Measurements from ENCODE around the gene POLR2E.
"Not testable (repeated sequence)": the region's sequence is repeated elsewhere in the genome, so short reads cannot be mapped to it uniquely, and the experiment has no call there.

Gene POLR2E

DNA sequence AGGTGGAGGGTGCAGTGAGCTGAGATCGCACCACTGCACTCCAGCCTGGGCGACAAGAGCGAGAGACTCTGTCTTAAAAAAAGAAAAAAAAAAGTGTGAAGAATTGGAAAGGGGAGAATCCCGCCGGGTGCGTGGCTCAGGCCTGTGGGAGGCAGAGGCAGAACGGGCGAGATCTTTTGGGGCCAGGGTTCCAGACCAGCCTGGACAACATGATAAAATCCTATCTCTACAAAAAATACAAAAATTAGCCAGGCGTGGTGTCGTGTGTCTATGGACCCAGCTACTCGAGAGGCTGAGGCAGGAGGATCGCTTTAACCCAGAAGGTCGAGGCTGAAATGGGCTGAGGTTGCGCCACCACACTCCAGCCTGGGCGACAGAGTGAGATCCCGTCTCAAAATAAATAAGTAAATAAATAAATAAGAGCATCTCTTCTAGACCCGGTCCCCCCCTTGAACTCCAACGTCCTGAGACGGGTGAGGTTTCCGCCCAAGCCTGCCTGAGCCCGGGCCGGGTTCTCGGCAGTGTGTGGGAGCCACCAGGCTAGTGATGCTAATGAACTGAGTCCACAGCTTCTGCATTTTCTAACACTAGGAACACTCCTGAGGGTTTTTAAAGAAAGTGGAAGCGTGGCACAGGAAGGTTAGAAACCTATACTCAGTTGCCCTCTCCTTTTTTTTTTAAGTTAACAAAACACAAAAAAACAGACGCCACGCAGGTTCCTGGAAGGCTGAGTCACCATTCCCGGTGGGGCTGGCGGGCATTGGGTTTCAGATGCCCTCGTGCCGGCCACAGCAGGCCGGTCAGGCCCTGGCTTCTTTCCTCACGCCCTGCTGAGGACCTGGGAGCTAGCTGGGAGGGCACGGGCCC, 30.7 kb upstream of the POLR2E start:
- DNase-seq: no peak

DNA sequence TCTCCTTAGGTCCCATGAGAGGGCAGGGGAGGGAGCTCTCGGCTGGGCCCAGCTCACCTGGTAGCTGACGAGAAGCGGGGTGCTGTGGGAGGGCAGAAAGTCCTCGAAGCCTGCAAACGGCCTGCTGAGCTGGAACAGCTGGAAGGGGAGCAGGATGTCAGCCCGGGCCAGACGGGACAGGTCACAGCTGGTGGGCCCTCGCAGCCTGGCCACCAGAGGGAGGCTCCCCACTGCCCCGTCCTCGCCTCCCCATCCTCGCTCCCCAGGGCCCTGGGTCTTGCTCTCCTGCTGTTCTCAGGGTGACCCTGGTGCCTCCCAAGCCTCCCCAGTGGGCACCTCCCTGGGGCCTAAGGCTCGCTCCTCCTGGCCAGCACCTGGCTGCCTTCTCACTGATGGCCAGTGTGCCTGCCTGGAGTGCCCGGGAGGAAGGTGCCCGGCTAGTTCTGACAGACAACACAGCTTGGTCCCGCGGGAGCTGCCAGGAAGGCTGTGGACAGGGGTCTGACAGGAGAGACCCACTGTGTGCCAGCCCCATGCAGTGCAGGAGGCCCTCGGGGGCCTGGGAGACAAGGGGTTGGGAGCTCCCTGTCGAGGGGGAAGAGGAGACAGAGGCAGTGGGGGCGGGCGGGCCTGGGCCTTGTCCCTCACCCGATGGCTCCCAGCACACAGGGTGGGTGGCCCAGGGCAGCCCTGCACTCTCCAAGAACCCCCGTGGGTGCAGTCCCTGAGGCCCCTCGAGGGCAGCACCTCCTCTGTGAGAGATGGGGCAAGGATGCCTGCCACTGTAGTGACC, 28.9 kb upstream of the POLR2E start:
- no peak for DNase-seq

- no peak for DNase-seq
Measured at GRCh38 chr19:1123381-1123780, 28.2 kb upstream of the POLR2E start.

- no peak for DNase-seq
Measured at GRCh38 chr19:1122972-1123363, 27.8 kb upstream of the POLR2E start.

DNA sequence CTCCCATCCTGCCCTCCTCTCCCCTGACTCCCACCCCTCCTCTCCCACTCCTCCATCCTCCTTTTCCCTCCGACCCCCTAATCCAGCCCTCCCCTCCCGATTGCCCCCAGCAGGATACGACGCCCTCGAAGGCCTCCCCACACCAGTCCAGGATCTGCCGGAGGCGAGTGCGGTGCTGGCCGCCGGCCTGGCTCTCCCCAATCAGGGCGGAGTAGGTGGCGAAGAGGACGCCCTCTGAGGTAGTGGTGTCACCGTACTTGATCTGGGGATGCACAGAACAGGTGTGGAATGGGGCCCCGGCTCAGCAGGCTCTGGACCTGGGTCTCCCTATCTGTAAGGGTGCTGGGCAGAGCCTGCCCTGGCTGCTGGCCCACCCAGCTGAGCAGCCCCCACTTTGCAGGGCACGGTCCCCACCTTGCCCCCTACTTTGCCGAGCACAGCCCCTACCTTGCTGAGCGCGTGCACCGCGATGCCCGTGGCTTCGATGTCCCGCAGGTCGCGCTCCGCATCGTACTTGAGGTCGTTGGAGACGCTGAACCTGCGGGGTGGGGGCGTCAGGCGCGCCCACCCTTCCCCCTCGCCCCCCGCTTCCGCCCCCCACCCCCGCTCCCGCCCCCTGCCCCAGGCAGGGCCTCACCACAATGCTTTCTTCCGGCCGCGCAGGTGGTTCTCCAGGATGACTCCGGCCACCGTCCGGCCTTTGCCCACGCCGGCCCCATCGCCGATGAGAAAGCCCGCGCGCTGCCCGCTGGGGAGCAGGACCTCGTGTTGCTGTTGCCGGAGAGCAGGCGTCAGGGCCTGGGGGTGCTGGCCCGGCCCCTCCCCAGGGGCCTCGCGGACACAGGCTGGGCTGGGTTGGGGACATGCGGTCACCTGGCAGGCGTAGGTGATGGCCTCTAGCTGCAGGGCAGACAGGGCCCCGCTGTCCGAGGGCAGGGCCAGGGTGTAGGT, 27.1 kb upstream of the POLR2E start:
- no peak for DNase-seq

DNA sequence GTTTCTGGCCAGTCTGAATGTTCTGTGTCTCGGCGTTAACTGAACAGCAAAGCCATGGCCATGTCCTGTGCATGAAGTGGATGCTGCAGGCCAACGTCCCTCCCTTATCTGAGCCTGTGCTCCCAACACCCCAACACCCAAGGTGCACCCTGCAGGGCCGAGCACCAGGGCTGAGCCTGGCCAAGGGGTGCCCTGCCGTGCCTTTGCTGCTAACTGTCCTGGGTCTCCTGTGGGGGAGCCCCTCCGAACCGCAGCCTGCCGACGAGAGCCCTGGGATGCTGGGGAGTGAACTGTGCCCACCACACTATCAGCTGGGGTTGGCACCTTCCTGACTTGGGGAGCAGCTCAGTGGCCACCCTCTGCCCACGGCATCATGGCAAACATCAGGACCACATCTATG, 26.2 kb upstream of the POLR2E start:
- DNase-seq: no peak

DNA sequence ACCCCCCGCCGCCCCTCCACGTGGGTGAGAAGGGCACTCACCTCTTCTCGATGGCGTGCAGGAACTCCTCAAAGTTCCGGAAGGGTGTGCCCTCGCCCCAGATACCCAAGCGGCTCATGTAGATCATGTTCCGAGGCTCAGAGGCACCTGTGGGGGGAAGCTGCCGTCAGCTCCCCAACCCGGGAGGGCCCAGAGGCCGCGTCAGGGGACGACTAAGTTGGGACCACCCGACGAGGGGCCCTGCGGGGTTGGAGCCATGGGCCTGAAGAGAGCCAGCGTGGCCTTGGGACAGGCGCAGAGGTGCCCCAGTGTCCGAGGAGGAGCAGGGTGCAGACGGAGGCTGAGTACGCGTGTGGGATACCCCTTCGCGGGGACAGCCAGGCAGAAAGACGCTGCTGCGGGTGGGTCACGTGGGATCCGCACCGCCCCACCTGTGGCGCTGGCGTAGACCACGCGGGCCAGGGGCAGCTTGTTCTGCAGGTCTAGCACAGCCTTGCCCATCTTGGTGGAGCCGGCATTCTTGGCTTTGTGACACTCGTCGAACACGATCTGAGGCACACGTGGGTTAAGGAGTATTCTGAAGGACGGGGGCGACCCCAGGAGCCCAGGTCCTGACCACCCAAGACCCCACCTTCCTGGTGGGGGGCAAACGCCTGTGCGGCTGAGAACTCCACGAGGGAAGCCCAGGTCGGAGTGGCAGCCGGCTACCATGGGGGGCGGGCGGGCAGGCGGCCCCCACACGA, 24.5 kb upstream of the POLR2E start:
- DNase-seq: no peak

- no peak for DNase-seq
Measured at GRCh38 chr19:1118999-1119398, 23.8 kb upstream of the POLR2E start.

- DNase-seq: no peak
Measured at GRCh38 chr19:1117654-1118053, 22.5 kb upstream of the POLR2E start.

GRCh38 chr19:1116726-1117581, 21.8 kb upstream of the POLR2E start:
- DNase-seq: no peak

DNA sequence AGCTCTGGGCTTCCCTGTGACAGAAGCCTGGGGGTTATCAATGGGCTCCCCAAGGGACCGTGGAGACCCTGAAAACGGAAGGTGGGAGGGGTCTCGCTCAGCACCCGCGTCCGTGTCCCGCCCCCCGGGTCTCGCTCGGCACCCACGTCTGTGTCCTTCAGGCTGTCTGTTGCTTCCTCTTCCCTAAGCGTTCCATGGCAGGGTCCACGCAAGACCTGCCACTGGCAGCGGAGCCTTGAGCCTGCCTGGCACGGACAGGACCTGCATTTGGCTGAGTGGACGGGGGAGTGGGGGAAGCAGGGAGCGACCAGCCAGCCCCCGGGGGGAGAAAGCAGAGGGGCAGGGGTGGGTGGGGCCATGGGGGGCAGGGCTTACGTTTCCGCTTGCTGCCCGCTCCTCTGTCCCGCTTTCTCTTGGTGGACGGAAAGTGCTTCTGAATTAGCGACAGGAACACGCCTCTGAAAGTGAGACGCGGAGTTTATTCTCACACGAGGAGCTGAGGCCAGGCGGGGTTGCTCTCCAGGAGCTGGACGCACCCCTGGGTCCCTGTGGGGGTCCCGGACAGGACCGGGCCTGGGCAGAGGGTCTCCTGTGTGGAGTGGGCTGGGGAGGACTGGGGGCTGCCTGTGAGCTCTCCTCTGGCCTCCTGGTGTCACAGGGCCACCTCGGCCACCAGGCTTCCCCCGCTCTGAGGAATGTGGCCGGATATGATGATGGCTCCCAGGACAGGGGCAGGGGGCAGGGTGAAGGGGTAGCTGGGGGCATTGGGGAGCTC, 20.7 kb upstream of the POLR2E start:
- no peak for DNase-seq

DNA sequence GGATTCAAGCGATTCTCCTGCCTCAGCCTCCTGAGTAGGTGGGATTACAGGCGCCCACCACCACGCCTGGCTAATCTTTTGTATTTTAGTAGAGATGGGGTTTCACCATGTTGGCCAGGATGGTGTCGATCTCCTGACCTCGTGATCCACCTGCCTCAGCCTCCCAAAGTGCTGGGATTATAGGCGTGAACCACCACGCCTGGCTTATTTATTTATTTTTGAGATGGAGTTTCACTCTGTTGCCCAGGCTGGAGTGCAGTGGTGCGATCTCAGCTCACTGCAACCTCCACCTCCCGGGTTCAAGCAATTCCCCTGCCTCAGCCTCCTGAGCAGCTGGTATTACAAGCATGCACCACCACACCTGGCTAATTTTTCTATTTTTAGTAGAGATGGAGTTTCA, 19.6 kb upstream of the POLR2E start:
- DNase-seq: not testable (repeated sequence)

DNA sequence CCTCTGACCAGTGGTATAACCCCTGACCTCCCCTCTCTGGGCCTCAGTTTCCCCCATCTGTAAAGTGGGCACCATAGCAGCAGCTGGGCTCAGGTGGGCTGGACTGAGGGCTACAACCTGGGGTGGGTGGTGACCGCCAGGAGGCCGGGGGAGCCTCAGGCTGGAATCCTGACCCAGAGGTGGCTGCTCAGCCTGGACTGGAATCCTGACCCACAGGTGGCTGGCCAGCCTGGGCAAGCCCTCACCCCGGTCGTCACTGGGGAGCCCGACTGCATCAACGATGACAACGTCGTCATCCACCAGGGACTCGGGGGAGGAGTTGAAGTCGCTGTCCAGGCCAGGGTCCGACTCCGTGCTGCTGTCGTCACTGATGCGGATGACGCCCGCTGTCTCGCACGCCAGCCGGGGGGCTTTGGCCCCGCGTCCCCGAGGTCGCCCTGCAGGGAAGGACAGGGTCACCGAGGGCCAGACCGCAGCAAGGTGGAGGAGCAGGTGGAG, 18.9 kb upstream of the POLR2E start:
- no peak for DNase-seq

- DNase-seq: peak; percentile 89
Measured at GRCh38 chr19:1113030-1113985, 18.1 kb upstream of the POLR2E start.

DNA sequence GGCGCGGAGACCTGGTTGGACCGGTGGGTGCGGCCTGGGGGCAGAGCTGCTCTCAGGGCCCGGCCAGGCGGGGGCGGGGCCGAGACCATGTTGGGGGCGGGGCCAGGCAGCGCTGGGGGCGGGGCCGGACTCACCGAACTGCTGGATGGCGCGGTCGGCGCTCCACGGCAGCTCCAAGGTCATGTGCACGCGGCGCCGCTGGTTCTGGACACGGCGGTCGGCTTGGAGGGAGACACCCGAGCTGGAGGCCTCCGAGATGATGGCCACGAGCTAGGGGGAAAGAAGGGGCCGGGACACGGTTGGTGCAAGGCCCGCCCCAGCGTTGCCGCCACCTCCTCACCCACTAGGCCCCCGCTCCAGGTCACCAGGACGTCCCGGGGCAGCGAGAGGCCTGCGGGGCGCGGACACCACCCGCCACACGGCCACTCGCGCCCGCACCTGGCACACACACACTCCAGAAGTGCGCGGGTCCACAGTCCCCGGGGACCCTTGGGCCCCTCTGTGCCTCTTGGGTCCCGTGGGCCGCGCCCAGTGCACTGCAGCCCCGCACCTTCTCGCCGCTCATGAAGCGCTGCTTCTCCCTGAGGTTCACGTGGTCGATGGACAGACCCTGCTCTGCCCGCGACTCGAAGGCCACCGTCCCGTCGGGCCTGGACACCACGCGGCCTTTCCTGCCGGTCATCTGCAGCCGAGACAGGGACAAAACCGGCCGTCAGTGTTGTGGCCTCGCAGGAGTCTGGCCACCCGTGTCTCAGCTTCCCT, 17.3 kb upstream of the POLR2E start:
- DNase-seq: no peak

GRCh38 chr19:1111641-1112267, 16.6 kb upstream of the POLR2E start:
- no peak for DNase-seq

GRCh38 chr19:1110809-1111640, 15.8 kb upstream of the POLR2E start:
- DNase-seq: no peak

Data from NCI-H146 (cell line).